HG02970 (cell line): ENCODE measurements around the gene ZACN.
A peak's percentile ranks its signal among the peaks of the same experiment; 100 is the strongest.
"Not testable (repeated sequence)": the region's sequence is repeated elsewhere in the genome, so short reads cannot be mapped to it uniquely, and the experiment has no call there.

Experiments
- ATAC-seq: cut with Tn5 transposase; IDR thresholded peaks from one replicate; pipeline ENCODE4 v1.9.1; 2021; ENCODE audit warnings: mild to moderate bottlenecking, moderate library complexity, moderate number of reproducible peaks; ENCODE audit not compliant: unreplicated experiment, low FRiP score

The ZACN gene

DNA sequence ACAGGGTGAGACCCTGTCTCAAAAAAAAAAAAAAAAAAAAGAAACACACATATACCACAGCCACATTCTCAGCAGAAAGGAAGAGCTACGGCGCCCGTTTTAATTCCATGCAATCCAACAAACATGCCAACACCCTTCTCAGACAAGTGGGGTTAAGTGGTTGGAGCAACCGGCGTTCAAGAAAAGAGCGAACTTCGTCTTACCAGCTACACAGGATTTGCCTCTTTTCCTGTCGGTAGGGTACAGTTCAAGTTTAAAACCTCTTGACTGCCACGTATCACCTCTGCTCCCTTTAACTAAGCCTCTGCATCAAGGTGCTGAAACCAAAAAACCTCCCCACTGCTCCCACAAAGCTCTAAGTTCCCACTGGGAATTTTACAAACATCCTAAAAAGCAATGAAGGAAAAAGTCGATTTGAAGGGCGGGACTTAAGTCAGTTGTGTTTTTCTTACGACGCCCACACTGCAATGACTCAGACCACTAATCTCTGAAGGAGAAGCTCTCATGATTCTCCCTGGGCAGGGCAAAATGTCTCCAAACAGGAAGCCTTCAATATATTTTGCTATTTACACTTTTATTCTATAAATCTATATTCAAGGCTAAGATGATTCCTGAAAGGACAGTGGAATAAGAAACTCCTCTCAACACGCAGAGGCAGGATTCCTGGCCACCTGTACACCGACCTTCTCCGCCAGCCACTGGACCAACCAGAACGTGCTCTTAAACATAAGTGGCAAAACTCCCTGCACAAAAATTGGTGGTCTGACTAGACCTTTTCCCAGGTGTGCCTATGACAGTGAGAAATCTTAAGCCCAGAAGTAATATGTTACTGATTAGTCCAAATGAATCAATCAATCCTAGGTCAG is 25.5 kb upstream of the ZACN start:
- no peak for ATAC-seq

DNA sequence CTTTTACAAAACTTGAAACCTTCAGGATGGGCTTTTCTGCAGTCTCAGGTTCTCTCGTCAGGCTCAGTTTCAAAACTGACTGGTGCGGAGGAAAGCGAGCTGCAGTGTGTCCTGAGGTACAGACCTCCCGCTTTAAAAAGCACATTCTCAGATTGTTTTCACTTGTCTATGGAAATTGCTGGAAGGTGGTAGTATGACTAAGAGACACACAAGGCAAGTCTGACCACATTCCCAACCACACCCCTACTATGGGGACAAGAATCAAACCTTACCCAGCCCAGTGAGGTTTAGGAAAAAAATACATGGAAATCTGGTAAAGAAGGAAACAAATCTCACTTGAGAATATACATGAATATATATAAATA is 24.9 kb upstream of the ZACN start:
- no peak for ATAC-seq

DNA sequence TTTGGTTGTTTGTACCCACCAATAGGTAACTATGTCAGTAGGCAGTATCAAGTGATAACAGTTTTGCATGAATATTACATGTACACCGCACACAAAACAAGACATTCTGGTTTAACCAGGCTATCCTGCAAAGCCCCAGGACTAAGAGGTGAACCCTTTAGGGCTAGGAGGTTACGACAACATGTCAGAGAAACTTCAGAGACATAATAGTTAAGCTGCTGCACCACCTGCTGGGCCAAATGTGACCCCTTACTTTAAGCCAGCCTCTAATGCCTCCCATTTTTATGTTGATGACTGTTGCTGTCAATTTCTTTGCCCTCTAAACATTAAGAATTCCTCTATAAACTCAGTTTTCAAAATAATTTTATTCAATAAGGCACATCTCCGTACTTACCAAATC is 22.1 kb upstream of the ZACN start:
- ATAC-seq, result no peak

DNA sequence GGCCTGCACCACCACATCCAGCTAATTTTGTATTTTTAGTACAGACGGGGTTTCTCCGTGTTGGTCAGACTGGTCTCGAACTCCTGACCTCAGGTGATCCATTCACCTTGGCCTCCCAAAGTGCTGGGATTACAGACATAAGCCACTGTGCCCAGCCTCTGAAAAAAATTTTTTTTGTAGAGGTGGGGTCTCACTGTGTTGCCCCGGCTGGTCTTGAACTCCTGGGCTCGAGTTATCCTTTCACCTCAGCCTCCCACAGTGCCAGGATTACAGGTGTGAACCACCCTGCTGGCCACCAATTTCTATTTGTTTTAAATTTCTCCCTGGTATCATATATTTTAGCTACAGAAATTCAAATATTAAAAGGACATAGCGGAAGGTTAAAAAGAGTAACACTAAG is 20.7 kb upstream of the ZACN start:
- not testable (repeated sequence) for ATAC-seq

DNA sequence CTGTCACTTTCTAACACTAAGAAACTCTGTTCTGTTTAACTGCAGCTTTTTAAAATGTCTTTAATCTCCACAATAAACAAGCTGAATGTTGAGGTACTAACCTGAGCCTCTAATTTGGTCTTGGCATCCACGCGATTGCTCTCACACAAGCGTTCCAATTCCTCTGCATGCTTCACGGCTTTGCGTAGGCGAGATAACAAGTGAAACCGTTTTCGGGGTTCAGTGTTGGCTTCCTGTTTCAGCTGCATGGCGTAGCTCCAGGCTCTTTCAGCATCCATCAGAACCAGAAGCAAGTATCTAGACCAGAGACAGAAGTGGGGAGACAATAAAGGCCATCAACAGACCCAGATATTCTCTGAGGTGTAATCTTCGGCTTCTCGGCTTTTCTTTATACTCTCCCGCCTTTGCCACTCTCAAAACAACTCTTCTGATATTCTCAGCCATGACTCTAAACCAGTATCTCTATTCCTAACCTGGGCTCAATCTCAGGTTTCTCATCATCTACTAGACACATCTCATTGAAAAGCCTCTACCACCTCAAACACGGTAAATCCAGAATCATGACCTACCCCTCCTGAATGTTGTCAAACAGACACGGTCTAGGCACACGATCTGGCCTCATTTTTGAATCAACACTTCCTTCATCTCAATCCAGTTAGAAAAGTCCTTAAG is 15.0 kb upstream of the ZACN start:
- ATAC-seq, result no peak

DNA sequence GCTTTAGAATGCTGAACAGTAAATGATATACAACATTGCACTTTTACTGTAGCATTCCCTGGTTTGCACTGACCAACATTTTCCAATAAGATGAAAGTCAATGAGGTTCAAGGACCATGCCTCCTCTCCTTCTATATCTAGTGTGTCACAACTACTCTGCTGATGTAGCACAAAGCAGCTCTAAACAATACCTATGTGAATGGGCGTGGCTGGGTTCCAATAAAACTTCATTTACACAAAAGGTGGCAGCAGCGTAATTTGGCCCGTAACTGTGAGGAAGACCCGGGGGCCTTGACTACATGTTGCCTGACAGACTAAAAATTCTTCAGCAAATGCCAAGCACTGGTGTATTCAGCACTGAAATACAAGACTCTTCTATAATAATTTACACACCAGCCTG is 13.2 kb upstream of the ZACN start:
- no peak for ATAC-seq

DNA sequence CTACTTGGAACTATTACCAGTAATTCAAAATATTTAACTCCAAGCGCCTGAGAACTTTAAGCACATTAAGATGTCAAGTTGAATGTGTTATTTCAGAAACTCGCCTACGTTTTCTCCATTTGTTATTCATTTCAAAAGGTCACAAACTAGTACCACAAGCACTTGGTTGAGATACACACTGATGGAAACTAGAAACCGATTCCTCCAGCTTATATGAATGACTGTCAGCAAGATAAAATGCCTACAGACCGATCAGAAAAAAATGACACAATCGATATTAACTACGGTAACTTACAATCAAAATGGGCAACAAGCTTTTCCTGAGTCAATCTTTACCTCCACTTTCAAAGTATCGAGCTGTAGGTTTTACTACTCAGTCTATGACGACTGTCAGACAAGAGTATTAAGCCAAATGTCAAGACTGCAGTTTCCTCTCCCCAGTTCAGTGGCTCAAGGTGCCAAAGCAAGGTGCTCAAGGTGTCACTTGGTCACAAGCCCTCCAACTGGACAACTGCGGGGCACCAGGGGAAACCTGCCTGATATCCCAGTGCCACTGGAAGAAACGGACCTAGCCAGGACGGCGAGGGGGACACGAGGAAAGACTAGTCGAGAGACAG is 7.3 kb upstream of the ZACN start:
- no peak for ATAC-seq

DNA sequence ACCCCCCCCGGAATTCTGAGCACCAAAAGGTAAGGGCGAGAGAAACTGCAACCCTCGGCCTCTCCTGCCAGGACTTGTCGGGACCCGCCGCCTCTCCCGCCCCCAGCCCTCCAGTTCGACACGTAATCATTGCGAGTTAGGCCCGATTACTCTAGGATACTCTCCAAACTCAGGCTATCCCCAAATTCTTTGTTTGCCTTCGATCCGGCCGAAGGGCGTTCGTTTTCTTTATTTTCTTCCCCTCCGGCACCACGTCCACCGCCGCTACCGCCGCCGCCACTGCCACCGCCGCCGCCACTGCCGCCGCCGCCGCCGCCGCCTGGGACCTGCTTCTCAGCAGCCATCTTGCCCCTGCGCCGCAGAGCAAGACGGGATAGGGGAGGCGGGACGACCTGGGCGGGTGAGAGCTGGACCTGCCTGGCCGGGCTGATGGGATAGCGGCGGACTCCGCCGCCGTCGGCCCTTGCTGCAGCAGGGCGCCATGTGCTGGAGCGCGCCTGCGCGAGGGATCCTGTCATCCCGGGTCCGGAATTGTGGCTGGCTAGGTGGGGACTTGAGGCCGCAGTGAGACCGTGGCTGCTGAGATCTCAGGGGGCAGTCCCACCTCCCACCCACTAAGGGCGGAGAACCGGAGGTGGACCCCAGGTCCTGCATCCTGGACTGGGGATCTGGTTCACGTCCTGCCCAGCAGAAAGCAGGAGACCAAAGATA is 6.7 kb upstream of the ZACN start, which contains the start of gene SRP68:
Gene SRP68, minus strand, starts transcription at position 370 of the 711 bp plus-strand sequence. Its CDS starts 26 bp downstream, at position 344.
- peak; percentile 72 for ATAC-seq

DNA sequence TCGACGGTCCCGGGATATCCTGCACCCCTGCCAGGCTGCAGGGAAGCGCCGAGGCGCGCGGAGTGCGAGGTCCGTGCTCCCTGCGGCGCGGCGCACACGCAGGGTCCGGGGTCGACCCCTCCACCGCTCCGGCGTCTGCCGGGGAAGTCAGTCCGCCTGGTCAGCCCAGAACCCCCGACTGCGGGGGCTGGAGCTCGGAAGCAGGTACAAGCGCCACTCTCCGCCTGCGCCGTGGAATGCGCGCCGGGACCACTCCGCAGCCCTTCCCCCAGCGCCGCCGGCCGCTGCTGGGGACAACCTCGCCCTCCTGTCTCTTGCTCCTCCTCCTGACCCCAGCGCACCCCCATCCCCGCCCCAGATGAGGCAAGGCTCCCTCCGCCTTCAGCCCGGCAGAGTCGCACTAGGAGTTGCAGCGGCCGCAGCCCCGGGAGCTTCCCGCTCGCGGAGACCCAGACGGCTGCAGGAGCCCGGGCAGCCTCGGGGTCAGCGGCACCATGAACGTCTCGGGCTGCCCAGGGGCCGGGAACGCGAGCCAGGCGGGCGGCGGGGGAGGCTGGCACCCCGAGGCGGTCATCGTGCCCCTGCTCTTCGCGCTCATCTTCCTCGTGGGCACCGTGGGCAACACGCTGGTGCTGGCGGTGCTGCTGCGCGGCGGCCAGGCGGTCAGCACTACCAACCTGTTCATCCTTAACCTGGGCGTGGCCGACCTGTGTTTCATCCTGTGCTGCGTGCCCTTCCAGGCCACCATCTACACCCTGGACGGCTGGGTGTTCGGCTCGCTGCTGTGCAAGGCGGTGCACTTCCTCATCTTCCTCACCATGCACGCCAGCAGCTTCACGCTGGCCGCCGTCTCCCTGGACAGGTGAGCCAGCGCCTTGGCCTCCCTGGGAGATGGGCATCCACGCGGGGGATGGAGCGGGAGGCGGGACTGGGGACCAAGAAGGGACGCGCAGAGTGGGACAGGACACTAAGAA is 4.3 kb upstream of the ZACN start, which contains the start of gene GALR2:
Gene GALR2, plus strand, starts transcription at position 392 of the 974 bp plus-strand sequence. Its CDS starts 103 bp downstream, at position 495.
- no peak for ATAC-seq

DNA sequence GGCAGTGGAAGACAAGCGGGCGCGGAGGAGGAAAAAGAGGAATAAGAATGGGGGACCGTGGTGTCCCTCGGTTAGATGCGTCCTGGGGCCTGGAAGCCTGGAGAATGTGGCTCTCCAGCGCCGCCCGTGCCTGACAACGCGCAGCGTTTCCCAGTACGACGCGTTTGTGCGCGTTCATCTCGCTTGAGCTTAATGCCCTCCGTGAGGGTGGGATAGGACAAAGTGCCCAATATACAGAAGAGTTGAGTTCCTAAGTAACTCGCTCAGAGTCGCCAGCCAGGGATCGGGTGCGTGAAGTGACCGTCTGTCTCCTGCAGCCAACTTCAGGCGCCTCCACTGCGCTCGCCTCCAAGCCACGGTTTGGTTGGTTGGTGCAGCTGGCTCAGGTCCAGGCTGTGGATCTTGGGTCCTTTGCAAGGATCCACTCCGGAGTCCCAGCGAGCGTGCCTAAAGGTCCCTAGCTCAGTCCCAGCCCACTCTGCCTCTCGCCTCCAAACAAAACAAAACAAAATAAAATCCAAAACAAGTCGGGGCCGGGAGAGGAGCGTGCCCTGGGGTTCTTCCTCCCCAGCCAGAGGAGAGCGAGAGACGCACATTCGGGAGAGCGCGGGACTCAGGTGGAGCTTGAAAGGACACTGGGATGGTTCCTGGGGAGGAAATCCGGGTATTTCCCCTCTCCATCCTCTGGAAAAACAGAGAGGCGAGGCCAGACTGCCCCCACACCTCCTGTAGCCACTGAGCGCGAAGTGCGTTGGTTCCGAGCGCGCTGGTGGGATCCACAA is 3.4 kb upstream of the ZACN start:
- no peak for ATAC-seq

DNA sequence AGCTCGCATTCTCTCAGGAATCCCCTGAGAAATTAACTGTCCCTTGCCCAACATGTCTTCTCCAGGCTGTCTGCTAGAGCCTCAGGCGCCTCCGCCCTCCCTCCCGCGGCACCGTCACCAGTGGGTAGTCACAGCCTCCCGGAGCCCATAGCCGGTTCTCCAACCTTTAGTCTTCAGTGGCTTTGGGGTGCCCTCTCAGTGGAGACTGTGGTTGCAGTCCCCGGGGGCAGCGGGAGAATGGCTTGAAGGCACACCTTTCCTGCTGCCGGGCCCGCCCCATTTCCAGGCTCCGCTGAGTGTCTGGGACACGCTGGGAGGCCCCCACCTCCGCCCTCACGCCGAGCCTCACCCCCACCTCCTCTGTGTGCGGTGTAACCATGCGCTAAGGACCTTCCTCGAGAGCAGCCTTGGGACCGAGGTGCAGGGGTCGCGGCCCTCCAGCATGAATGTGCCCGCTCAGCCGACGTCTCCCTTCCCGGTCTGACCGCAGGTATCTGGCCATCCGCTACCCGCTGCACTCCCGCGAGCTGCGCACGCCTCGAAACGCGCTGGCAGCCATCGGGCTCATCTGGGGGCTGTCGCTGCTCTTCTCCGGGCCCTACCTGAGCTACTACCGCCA is 2.7 kb upstream of the ZACN start:
- no peak for ATAC-seq

DNA sequence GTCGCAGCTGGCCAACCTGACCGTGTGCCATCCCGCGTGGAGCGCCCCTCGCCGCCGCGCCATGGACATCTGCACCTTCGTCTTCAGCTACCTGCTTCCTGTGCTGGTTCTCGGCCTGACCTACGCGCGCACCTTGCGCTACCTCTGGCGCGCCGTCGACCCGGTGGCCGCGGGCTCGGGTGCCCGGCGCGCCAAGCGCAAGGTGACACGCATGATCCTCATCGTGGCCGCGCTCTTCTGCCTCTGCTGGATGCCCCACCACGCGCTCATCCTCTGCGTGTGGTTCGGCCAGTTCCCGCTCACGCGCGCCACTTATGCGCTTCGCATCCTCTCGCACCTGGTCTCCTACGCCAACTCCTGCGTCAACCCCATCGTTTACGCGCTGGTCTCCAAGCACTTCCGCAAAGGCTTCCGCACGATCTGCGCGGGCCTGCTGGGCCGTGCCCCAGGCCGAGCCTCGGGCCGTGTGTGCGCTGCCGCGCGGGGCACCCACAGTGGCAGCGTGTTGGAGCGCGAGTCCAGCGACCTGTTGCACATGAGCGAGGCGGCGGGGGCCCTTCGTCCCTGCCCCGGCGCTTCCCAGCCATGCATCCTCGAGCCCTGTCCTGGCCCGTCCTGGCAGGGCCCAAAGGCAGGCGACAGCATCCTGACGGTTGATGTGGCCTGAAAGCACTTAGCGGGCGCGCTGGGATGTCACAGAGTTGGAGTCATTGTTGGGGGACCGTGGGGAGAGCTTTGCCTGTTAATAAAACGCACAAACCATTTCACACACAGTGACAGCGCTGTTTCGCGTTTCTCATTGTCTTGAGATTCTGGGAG is 2.0 kb upstream of the ZACN start:
- no peak for ATAC-seq

DNA sequence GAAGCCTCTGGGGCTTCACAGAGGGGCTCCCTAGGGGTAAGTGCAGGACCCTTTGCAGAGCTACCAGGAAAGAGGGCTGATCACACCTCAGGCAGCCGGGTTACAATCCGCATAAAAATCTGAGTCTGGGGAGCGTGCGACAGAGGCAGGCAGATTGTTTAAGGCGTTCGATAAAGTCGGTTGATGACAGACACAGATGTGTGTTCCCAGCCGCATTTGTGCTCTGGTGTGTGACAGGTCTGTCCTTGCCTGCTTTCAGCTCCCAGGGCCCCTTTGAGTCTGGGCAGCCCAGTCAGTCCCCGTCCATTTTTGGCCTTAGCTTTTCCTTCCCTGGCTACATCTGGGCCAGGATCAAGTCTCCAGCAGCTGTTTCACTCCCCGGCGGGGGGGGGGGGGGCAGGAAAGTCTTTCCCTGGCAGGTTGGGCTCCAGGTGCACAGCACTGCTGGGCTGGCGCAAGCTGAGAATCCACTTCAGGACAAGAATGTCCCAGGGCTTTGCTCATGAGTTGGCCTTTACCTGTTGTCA is 1.3 kb upstream of the ZACN start:
- no peak for ATAC-seq

DNA sequence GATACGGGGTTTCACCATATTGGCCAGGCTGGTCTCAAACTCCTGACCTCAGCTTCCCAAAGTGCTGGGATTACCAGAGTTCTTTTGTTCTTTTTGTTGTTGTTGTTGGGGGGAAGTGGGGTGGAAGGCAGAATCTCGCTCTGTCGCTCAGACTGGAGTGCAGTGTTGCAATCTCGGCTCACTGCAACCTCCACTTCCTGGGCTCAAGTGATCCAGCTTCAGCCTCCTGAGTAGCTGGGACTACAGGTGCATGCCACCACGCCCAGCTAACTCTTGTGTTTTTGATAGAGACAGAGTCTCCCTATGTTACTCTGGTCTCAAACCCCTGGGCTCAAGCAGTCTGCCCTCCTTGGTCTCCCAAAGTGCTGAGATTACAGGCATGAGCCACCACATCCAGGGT is 612 bp upstream of the ZACN start:
- not testable (repeated sequence) for ATAC-seq

DNA sequence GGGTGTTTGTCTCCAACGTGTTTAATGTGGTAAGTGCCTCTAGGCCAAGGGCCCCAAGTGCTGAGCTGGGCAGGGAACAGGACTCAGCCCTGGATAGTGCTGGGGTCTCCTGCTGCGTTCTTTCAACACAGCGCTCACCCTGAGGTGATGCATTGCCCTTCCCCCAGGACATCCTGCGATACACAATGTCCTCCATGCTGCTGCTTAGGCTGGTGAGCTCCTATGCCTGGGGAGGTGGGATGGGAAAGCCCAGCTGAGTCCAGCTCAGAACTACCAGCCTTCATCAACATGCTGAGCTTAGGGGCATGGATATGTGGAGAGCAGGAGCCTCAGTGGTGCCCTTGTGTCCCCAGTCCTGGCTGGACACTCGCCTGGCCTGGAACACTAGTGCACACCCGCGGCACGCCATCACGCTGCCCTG is 563 bp downstream of the ZACN start:
- no peak for ATAC-seq

DNA sequence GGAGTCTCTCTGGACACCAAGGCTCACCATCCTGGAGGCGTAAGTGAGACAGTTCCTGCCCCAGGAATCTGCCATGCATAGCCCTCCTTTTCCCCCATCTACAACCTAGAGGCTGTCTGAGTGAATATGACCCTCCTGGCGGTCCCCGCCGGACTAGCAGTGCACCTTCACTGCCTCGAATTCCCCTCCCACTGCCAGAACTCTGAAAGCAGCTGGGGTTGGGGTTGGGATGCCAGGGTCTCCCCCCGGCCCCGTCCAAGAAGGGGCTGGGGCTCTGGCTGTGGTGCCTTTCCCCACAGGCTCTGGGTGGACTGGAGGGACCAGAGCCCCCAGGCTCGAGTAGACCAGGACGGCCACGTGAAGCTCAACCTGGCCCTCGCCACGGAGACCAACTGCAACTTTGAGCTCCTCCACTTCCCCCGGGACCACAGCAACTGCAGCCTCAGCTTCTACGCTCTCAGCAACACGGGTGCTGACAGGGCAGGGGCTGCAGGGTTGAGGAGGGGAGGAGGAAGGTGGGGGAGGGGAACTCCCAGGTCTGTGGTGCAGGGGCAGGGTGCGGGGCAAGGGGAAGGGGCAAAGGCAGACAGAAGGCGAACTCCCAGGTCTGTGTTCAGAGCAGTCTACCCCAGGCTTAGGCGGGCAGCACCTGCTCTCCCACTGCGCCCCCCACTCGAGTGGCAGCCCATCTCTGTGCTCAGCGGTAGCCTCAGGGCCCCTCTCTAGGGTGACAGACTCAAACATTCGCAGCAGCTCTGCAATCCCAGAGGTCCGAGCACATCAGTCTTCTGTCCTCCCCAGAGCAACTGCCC is 1.2 kb downstream of the ZACN start:
- no peak for ATAC-seq
